Common myeloid progenitor, CD34-positive (primary cell): Measurements from ENCODE around the gene TFCP2L1.
A peak's percentile ranks its signal among the peaks of the same experiment; 100 is the strongest.
"Not testable (repeated sequence)": the region's sequence is repeated elsewhere in the genome, so short reads cannot be mapped to it uniquely, and the experiment has no call there.

ENCODE experiments used
- CTCF ChIA-PET: fragments of 350-600 bp; sonication (Branson Sonifier 250); formaldehyde crosslinking; loops from one replicate; lab custom pipeline; 2021; ENCODE audit warnings: antibody characterized with exemption; lab: Charles Lee
- POLR2A ChIA-PET: fragments of 350-600 bp; sonication (Branson Sonifier 250); formaldehyde crosslinking; loops from one replicate; lab custom pipeline; 2021; ENCODE audit warnings: antibody characterized with exemption; lab: Charles Lee
- DNase-seq, 3 donors: peaks; one replicate each; pipeline versions ENCODE4 v3.0.0 to v3.0.0-alpha.2; 2013
- H3K27ac ChIP-seq, 2 experiments: 1 replicate in 1 of 2; 2 replicates in 1 of 2; pipeline ENCODE4 v1.7.0; 2013; ENCODE audit warnings: inconsistent platforms in 2 of 2, low read length in 2 of 2, mild to moderate bottlenecking in 2 of 2, low read depth in 1 of 2, moderate library complexity in 1 of 2; ENCODE audit not compliant: severe bottlenecking in 2 of 2, insufficient read depth in 1 of 2, poor library complexity in 1 of 2
- H3K27me3 ChIP-seq, 5 experiments: replicated peaks in 2 of 5; 1 replicate in 3 of 5; 2 replicates in 2 of 5; pipeline versions ENCODE4 v1.6.1 to v1.7.0; 2013; ENCODE audit warnings: low read length in 4 of 5, mild to moderate bottlenecking in 2 of 5, moderate library complexity in 2 of 5, inconsistent platforms in 1 of 5; ENCODE audit not compliant: insufficient read depth in 5 of 5, control insufficient read depth in 4 of 5
- H3K36me3 ChIP-seq, 4 experiments: 1 replicate in 2 of 4; 2 replicates in 2 of 4; pipeline versions ENCODE4 v1.6.1 to v1.7.0; 2013; ENCODE audit warnings: low read length in 3 of 4, control low read depth in 1 of 4, mild to moderate bottlenecking in 1 of 4; ENCODE audit not compliant: control insufficient read depth in 4 of 4, insufficient read depth in 4 of 4
- H3K4me1 ChIP-seq, 4 experiments: 1 replicate in 3 of 4; 2 replicates in 1 of 4; pipeline versions ENCODE4 v1.6.1 to v1.7.1; 2013; ENCODE audit warnings: low read length in 3 of 4, mild to moderate bottlenecking in 3 of 4, control low read depth in 1 of 4, inconsistent platforms in 1 of 4, moderate library complexity in 1 of 4; ENCODE audit not compliant: control insufficient read depth in 4 of 4, insufficient read depth in 4 of 4; ENCODE audit errors: control extremely low read depth in 1 of 4
- H3K4me3 ChIP-seq, 7 experiments: 1 replicate in 4 of 7; 2 replicates in 3 of 7; pipeline versions ENCODE4 v1.5.1 to v1.7.0; 2013; ENCODE audit warnings: mild to moderate bottlenecking in 7 of 7, low read length in 6 of 7, moderate library complexity in 6 of 7, inconsistent platforms in 2 of 7, low read depth in 2 of 7, control low read depth in 1 of 7; ENCODE audit not compliant: insufficient read depth in 4 of 7, control insufficient read depth in 1 of 7; ENCODE audit errors: extremely low read depth in 1 of 7
- H3K9me3 ChIP-seq, 5 experiments: 1 replicate in 4 of 5; 2 replicates in 1 of 5; pipeline versions ENCODE4 v1.6.1 to v1.7.1; 2013; ENCODE audit warnings: low read length in 4 of 5, mild to moderate bottlenecking in 2 of 5, inconsistent platforms in 1 of 5, low read depth in 1 of 5, moderate library complexity in 1 of 5; ENCODE audit not compliant: control insufficient read depth in 4 of 5, insufficient read depth in 2 of 5; ENCODE audit errors: control extremely low read depth in 1 of 5
- WGBS: methylation state at CpG from one replicate; pipeline ENCODE4 v1.1.5; 2013; ENCODE audit not compliant: insufficient coverage; 5-methylcytosine and 5-hydroxymethylcytosine counted together

TFCP2L1 gene

DNA sequence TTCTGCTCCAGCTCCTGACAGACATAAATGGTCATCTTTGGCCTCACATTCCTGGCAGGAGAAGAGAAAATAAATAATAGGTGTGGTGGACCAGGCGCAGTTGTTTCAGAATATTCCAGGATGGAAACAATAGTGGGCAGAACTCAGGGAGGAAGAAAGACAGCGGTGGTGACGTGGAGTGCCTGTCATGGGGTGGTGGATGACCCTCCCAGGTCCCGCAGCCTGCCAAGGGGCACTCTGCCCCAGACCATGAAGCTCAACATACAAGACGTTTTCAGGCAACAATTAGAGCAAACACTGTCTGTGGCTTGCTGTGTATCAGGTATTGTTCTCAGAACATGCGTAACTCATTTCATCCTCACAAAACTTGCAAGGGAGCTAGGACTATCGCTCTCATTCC is 50.9 kb downstream of the TFCP2L1 start:
- DNase-seq, result no peak
- WGBS, result 99% methylated on average over 7 of the region's 7 CpGs

DNA sequence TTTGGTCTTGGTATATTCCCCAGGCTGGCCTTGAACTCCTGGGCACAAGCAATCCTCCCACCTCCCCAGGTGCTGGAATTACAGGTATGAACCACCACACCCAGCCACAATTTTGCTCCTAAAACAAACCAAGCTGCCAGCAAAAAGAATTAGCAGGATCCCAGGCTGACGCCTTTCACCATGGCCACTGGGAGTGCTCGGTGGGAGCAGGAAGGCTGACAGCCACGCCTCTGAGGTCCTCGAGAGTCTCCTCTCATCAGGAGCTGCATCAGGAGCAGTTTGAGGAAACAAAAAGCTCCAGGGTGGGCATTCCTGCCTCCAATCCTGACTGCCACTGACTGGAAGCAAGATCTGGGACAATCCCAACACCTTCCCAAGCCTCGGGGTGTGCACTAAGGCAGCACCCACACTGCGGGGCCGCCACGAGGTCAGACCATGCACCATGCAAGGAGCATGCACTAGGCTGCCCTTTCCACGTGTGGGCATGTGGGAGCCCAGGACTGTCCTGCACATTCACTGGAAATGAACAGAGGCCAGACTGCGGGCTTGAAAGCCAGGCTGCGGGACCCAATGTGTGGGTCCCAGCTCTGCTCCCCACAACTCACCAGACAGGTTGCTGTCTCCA is 51.4 kb downstream of the TFCP2L1 start:
- no peaks in the 10 kb centered on the region for H3K36me3 ChIP-seq
- CTCF ChIA-PET, result interaction anchor here (0.9 kb wide), 1 partner anchor 90 kb away, joined by 3 read pairs; no protein-coding TSS in a partner anchor
- no peaks in the 10 kb centered on the region for H3K4me1 ChIP-seq
- no peak for DNase-seq
- H3K27me3 ChIP-seq, result no peaks in the 10 kb centered on the region
- H3K27ac ChIP-seq, result no peak overlapping the region
- POLR2A ChIA-PET, result no interaction called here
- no peak overlapping the region for H3K4me3 ChIP-seq
- no peaks in the 10 kb centered on the region for H3K9me3 ChIP-seq
- WGBS, result 96% methylated on average over 11 of the region's 11 CpGs

More for the DNA sequence above, 50.9 kb downstream of the TFCP2L1 start:
- Histone ChIP-seq H3K9me3 (no peaks in the 10 kb centered on the region), H3K4me3 (no peak overlapping the region), H3K4me1 (no peaks in the 10 kb centered on the region), H3K27me3 (no peaks in the 10 kb centered on the region), H3K36me3 (no peaks in the 10 kb centered on the region), H3K27ac (no peak overlapping the region)
- CTCF ChIA-PET, result interaction anchor here (0.9 kb wide), 1 partner anchor 90 kb away, joined by 3 read pairs; no protein-coding TSS in a partner anchor
- POLR2A ChIA-PET, result no interaction called here

DNA sequence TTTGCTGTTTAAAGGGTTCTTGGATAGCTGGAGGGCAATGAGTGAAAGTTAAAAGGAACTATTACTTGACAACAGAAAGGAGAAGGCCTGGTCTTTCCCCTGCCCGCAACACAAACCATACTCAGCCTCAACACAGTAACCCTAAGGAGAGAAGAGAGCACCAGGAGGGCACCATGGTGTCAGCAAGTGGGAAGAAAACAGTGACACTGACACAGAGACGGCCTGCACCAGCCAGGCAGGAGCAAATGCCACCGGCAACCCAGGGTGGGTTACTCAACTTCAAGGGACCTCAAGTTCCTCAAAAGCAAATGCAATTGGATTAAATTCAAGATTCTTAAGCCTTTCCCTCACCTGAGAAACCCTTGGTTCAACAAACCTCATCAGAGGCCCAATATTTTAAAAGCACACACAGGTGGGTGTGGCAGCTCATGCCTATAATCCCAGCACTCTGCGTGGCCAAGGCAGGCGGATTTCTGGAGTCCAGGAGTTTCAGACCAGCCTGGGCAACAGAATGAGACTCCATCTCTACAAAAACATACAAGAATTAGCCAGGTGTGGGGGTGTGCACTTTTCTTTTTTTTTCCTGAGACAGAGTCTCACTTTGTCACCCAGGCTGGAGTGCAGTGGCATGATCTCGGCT is 52.3 kb downstream of the TFCP2L1 start:
- CTCF ChIA-PET, result interaction anchor here (0.9 kb wide), 1 partner anchor 156 kb away, joined by 3 read pairs; no protein-coding TSS in a partner anchor
- 63% methylated on average over 3 of the region's 6 CpGs for WGBS

DNA sequence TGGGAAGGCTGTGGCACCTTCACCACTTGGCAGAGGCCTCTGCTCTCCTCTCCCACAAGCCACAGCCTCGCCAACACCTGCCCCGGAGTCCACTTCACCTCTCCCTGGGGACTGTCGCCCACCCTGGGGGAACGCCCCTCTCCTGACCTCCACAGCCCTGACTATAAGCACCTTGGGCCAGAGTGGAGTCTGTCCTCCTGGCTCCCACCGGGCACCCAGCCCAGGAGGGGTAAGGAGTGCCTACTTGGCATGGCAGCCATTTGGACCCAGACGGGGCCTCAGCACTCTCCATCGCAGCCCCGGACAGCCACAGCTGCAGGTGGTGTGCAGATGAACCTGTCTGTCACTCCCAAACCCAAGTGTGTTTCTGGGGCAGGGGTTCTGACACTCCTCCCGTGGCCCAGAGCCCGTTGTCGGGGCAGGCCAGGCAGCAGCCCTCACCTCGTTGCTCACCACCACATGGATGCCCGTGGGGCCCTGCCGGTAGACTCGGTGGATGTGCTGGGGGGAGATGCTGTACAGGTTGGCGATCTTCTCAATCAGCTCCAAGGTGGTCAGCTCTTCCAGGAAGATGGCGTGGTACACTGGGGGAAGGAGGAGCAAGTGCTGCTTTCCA is 53.5 kb downstream of the TFCP2L1 start:
- WGBS, result 94% methylated on average over 14 of the region's 17 CpGs
- ChIA-PET CTCF (interaction anchor here (0.9 kb wide), 1 partner anchor 155 kb away, joined by 3 read pairs; no protein-coding TSS in a partner anchor), POLR2A (no interaction called here)
- Histone ChIP-seq H3K4me1 (no peaks in the 10 kb centered on the region), H3K27ac (no peak overlapping the region), H3K27me3 (no peaks in the 10 kb centered on the region), H3K9me3 (no peaks in the 10 kb centered on the region), H3K36me3 (no peaks in the 10 kb centered on the region), H3K4me3 (no peak overlapping the region)
- DNase-seq, result no peak

More for the DNA sequence above, 52.3 kb downstream of the TFCP2L1 start:
- no peaks in the 10 kb centered on the region for H3K27me3 ChIP-seq
- no peaks in the 10 kb centered on the region for H3K9me3 ChIP-seq
- POLR2A ChIA-PET, result no interaction called here
- DNase-seq, result peak in 2 of 3 donors; percentile 7 to 12
- no peaks in the 10 kb centered on the region for H3K4me1 ChIP-seq
- H3K4me3 ChIP-seq, result no peak overlapping the region
- no peaks in the 10 kb centered on the region for H3K36me3 ChIP-seq
- H3K27ac ChIP-seq, result no peak overlapping the region

DNA sequence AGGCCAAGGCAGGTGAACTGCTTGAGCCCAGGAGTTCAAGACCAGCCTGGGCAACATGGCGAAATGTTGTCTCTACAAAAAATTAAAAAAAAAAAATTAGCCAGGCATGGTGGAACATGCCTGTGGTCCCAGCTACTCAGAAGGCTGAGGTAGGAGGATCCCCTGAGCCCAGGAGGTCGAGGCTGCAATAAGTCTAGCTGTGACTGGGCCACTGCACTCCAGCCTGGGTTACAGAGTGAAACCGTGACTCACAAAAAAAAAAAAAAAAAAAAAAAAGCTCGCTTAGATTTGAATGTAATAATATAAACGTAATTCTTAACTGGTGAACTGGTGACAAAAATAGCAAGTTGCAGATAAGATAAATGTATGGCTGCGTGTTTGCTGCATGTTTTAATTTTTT is 56.5 kb downstream of the TFCP2L1 start:
- Histone ChIP-seq H3K4me3 (no peak overlapping the region), H3K27me3 (no peaks in the 10 kb centered on the region), H3K4me1 (no peaks in the 10 kb centered on the region), H3K27ac (no peak overlapping the region), H3K36me3 (no peaks in the 10 kb centered on the region), H3K9me3 (no peaks in the 10 kb centered on the region)
- 94% methylated on average over 3 of the region's 6 CpGs for WGBS
- POLR2A ChIA-PET, result no interaction called here
- CTCF ChIA-PET, result interaction anchor here (0.9 kb wide), 1 partner anchor 22 kb away, joined by 3 read pairs; no protein-coding TSS in a partner anchor
- no peak for DNase-seq

DNA sequence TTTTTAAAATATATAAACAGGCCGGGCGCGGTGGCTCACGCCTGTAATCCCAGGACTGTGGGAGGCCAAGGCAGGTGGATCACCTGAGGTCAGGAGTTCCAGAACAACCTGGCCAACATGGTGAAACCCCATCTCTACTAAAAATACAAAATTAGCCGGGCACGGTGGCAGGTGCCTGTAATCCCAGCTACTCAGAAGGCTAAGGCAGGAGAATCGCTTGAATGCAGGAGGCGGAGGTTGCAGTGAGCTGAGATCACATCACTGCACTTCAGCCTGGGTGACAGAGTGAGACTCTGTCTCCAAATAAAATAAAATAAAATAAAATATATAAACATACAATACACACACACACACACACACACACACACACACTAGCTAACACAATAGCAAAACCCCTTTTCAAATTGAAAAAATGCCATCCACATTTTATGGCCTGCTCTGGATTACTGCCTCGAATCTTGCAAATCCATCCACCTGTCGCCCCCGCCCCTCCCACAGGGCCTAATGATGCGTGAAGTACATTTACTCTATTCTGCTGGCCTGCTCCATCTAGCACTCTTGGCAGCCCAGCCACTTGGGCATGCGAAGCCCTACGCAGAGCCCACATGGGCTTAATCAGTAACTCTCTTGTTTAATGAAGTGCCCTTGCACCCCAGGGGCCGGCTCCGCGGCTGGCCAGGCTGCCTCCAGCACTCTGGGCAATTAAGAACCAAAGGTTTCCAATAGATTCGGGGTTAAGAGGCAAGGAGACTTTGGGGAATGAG is 57.4 kb downstream of the TFCP2L1 start:
- H3K36me3 ChIP-seq, DNase-seq, H3K27me3 ChIP-seq, H3K4me3 ChIP-seq, H3K4me1 ChIP-seq, H3K9me3 ChIP-seq, H3K27ac ChIP-seq, POLR2A ChIA-PET: not testable (repeated sequence)
- CTCF ChIA-PET, result interaction anchor here (0.9 kb wide), 1 partner anchor 21 kb away, joined by 3 read pairs; no protein-coding TSS in a partner anchor
- 98% methylated on average over 8 of the region's 18 CpGs for WGBS
